ENCODE data around the gene HDDC3.

DNA sequence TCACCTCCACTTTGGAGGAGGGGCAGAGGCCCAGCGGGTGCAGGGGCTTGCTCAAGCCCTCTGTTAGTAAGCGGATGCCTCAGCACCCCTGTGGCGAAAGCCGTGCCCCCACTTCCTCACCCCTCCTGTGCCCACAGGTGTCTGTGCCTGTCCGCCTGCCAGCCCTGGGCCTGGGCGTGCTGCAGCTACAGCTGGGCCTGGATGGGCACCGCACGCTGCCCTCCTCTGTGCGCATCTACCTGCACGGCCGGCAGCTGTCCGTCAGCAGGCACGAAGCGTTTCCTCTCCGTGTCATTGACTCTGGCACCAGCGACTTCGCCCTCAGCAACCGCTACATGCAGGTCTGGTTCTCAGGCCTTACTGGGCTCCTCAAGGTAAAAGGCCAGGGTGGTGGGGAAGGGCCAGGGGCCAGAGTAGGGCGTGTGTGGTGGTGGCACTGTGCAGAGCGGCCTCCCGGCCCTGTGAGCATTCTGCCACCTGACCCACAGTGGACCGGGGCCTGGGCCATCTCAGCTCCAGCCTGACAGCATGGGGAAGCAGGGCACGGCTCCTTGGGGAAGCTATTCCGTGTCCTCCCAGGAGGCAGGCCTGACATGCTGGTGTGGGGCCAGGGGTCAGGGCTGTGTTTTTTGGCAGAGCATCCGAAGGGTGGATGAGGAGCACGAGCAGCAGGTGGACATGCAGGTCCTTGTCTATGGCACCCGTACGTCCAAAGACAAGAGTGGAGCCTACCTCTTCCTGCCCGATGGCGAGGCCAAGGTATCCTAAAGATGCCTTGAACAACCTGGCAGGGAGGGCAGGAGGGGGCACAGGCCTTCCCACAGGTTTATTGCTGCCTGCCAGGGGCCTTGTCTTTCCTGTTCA lies 20.2 kb downstream of the HDDC3 start:
- TF ChIP-seq, protein P1, sequence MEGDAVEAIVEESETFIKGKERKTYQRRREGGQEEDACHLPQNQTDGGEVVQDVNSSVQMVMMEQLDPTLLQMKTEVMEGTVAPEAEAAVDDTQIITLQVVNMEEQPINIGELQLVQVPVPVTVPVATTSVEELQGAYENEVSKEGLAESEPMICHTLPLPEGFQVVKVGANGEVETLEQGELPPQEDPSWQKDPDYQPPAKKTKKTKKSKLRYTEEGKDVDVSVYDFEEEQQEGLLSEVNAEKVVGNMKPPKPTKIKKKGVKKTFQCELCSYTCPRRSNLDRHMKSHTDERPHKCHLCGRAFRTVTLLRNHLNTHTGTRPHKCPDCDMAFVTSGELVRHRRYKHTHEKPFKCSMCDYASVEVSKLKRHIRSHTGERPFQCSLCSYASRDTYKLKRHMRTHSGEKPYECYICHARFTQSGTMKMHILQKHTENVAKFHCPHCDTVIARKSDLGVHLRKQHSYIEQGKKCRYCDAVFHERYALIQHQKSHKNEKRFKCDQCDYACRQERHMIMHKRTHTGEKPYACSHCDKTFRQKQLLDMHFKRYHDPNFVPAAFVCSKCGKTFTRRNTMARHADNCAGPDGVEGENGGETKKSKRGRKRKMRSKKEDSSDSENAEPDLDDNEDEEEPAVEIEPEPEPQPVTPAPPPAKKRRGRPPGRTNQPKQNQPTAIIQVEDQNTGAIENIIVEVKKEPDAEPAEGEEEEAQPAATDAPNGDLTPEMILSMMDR (conservative IDR thresholded peaks at IDR 0.05) = no peak
- TF ChIP-seq ZFX (IDR thresholded peaks at IDR 0.05) = no peak
